GM19395 (cell line): ENCODE data around the gene CDH3.
"Not testable (repeated sequence)": the region's sequence is repeated elsewhere in the genome, so short reads cannot be mapped to it uniquely, and the experiment has no call there.

Experiments
- ATAC-seq: cut with Tn5 transposase; IDR thresholded peaks from one replicate; pipeline ENCODE4 v1.9.1; 2021; ENCODE audit warnings: mild to moderate bottlenecking, moderate library complexity; ENCODE audit not compliant: unreplicated experiment

The CDH3 gene

GRCh38 chr16:68698091-68698490 lies 53.0 kb downstream of the CDH3 start:
- ATAC-seq, result no peak

GRCh38 chr16:68700120-68700519 lies 55.0 kb downstream of the CDH3 start:
- ATAC-seq, result no peak

DNA sequence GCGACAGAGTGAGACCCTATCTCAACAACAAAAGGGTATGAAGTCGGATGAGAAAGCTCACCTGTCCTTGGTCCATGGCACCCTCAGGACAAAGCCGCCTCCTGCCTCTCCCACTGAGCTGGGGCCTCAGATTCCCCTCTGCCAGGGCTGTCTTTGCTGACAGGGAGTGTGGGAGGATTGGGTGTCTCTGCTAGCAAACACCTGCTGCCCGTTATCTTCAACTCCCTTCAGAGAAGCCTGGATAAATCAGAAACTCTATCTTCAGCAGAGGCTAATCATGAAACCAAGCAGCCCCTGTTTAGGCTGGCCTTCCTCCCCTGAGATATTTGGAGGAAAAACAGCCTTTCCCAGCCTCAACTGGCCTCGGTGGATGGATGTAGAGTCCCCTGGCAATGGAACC lies 55.7 kb downstream of the CDH3 start:
- no peak for ATAC-seq

DNA sequence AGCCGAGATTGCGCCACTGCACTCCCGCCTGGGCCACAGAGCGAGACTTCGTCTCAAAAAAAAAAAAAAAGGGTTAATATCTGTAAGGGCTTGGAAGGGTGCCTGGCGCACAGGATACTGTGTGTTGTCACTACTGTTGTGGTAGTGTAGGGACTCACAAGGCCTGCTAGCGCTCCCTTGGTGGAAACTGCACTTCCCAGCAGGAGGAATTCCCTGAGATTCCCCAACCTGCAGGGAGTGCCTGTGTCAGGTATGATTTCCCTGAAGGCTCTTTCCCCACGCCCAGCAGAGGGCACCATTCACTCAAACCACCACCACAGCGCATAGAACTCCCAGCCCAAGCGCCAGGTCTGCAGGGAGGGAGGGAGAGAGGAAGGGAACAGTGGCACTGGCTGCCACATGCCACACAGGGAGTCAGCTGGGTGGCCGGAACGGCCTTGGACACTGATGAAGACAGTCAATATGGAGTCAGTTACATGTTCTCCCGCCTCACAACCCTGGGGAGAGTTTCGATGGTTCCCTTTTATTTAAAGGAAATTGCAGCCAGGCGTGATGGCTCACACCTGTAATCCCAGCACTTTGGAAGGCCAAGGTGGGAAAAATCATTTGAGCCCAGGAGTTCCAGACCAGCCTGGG lies 59.2 kb downstream of the CDH3 start:
- no peak for ATAC-seq

DNA sequence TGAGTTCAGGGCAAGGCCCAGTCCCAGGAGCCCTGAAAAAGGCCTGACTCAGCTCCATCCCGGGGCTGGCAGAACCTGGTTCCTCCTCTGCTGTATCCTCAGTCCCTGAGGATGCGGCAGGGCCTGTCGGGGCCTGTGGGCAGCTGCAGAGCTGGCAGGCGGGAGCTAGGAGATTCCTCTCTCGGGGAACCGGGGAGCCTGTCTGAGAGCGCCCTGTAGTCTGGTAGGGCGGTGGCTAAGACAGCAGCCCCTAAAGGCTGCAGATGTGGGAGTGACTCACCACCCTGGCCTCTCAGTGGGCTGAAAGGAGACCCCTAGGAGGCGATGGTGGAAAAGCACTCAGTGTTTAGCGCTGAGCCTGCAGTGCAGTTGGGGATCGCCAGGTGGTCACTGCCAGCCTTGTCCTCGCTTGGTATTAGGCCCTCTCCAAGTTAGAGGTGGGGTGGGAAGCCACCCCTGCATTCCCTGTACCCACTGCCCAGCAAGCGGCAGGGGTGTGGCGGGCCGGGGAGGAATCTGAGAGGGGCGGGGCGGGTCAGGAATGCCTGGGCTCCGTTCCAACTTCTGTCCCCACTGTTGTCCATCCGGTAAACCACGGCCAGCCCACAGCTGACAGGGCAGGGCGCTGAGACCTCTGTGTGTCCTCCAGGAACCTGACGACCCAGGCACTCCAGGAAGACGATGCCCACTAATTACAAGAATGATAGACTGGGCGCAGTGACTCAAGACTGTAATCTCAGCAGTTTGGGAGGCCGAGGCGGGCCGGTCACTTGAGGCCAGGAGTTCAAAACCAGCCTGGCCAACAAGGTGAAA lies 62.4 kb downstream of the CDH3 start:
- no peak for ATAC-seq

DNA sequence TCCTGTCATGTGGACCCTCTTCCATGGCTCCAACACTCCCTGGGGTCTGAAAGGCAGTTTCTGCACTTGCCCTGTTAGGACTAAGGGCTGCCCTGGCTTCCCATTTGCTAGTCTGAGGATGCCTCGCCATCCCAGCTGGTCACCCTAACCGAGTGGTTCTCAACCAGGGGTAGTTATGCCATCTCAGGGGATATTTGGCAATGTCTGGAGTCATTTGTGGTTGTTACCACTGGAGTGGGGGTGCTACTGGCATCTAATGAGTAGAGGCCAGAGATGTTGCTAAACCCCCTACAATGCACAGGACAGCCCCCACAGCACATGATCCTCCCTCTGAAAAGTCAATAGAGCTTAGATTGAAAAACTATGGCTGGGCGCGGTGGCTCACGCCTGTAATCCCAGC lies 65.1 kb downstream of the CDH3 start:
- no peak for ATAC-seq

DNA sequence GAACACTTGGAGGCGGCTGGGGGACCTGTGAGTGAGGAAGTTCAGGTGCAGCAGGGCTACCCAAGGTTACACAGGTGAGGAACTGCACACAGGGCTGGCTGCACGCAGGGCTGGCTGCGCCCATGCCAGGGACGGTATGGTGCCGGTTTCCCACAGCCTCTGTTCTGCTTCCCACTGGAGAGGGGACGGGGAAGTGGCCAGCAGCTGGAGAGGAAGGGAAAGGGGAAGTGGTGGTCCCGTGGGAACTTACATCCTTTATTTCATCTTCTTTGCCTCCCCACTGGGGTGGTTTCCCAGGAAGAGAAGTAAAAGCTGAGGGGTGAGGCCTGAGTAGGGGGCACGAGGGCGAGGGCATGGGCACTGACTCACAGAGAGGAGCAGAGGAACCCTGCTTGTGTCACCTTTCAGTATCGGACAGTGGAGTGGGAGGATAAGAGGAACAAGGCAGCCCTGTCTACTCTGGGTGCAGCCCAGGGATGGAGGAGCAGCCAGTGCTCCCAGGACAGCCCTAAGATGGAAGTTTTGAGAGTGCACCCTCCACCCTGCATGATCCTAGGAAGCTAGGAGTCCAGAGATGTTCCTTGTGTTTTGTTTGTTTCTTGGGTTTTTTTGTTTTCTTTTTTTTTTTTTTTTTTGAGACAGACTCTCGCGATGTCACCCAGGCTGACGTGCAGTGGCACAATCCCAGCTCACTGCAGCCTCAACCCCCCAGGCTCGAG lies 66.5 kb downstream of the CDH3 start:
- no peak for ATAC-seq

DNA sequence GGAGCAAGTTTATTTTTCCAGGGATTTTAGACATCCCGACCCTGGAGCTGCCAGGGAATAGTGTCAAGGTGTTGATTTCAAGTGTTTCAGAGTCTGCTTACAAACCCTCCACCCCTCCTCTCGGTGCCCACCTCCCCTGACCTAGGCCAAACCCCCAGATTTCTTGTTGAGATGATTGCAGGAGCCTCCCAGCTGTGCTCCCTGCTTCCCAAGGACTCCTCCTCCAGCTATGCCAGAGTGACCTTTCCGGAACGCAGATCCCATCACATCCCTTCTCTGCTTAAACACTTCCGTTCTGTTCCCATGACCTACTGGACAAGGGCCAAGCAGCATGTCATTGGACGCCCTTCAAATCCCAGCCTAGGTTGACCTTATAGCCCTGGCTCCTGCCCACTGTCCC lies 68.3 kb downstream of the CDH3 start:
- ATAC-seq, result no peak

DNA sequence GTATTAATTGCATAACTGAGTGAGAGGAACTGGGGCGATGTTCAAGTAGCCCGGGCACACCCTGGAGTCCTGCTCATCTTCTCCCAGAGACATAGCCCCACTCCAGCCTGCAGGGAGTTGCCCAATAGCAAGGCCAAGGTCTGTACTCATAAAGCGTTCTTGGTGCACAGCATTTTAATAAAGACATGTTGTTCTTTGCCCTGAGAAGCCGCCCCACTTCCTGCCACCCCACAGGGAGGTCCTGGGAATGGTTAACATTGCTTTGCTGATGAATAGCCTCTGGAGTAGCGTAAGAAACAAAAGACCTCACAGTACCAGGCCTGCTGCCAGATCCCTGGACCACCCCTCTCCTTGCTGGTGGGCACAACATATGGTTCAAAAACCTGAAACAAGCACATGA lies 70.4 kb downstream of the CDH3 start:
- no peak for ATAC-seq

DNA sequence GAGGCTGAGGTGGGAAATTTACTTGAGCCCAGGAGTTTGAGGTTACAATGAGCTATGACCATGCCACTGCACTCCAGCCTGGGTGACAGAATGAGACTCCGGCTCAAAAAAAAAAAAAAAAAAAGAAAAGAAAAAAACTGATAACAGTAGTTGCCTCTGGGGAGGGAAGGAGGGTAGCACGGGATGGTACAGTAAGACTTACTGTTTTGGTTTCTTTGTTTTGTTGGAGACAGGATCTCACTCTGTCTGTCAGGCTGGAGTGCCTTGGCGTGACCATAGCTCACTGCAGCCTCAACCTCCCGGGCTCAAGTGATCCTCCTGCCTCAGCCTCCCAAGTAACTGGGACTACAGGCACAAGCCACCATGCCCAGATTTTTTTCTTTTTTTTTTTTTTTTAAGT lies 71.4 kb downstream of the CDH3 start:
- not testable (repeated sequence) for ATAC-seq

- ATAC-seq, result no peak
These were observed 72.6 kb downstream of the CDH3 start for GRCh38 chr16:68717684-68718083.

DNA sequence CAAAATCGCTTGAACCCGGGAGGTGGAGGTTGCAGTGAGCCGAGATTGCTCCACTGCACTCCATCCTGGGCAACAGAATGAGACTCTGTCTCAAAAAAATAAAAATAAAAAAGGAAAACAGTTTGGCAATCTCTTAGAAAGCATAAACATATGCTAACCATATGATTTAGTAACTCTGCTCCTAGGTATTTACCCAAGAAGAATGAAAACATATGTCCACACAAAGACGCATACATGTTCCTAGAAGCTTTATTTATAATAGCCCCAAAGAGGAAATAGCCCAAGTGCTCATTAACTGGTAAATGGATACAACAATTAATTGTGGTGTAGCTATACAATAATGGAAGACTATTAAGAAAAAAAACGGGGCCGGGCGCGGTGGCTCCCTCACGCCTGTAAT lies 73.5 kb downstream of the CDH3 start:
- no peak for ATAC-seq

DNA sequence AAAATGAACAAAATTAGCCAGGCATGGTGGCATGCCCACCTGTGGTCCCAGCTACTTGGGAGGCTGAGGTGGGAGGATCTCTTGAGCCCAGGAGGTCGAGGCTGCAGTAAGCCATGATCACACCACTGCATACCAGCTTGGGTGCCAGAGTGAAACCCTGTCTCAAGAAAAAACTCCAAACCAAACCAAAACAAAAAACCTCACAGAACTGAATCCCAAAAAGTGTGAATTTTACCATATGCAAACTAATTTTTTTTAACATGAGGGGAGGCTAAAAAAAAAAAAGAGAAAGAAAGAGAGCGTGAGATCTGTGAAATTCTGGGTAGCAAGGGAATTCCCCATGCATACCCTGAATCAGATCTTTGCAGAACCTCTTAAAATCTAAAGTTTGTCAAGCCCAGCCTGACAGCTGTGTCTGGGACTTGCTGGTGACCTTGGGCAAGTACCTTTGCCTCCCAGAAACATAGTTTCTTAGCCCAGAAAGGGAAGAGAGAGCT lies 74.9 kb downstream of the CDH3 start:
- peak; percentile 86 for ATAC-seq

DNA sequence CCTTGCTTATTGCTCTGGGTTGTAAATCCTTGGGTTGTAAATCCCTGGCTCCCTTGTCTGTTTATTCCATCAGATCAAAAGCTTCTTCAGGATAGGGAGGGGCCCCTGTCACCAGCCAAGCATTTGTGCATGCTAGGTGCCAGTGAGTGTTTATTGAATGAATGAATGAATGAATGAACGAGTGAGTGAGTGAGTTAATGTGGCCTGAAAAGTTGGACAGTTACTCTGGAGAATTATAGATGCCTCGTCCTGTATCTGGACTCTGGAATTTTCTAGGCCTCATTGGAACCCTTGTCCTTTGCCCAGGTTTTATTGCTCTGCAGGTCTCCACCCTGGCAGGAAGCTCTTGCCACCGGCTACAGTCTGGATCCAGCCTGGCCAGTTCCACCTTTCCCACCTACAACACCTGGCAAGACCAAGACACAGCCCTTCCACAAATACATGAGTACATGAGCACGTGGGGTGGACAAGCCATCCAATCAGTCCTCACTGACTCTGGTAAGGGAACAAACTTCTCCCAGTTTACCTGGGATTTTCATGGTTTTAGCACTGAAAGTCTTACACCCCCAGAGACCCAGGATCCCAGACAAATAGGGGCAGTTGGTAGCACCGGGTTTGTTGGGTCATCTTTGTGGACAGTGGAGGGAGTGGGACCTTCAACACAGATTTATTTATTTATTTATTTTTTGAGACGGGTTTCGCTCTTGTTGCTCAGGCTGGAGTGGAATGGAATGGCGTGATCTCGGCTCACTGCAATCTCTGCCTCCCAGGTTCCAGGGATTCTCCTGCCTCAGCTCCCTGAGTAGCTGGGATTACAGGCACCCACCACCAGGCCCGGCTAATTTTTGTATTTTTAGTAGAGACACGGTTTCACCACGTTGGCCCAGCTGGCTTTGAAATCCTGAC lies 77.3 kb downstream of the CDH3 start:
- no peak for ATAC-seq

GRCh38 chr16:68724797-68725196 lies 79.7 kb downstream of the CDH3 start:
- no peak for ATAC-seq

- ATAC-seq, result no peak
These were observed 83.4 kb downstream of the CDH3 start for GRCh38 chr16:68728523-68728922.

DNA sequence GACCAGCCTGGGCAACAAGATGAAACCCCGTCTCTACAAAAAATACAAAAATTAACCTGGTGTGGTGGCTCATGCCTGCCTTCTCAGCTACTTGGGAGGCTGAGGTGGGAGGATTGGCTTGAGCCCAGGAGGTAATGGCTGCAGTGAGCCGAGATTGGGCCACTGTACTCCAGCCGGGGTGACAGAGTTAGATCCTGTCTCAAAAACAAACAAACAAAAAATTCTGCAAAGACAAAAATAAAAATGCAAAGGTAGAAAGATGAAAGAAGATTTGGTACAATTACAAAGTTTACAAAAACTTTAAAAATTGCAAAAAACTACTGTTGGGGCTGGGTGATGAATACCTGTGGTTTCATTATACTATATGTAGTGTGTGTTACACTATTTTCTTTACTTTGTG lies 86.5 kb downstream of the CDH3 start:
- no peak for ATAC-seq

- ATAC-seq, result no peak
These were observed 87.1 kb downstream of the CDH3 start for GRCh38 chr16:68732042-68732680.

- ATAC-seq, result no peak
These were observed 87.8 kb downstream of the CDH3 start for GRCh38 chr16:68732741-68733399.

- ATAC-seq, result no peak
These were observed 88.5 kb downstream of the CDH3 start for GRCh38 chr16:68733570-68733969.
